ENCODE results near the gene AP4S1.

The AP4S1 gene

DNA sequence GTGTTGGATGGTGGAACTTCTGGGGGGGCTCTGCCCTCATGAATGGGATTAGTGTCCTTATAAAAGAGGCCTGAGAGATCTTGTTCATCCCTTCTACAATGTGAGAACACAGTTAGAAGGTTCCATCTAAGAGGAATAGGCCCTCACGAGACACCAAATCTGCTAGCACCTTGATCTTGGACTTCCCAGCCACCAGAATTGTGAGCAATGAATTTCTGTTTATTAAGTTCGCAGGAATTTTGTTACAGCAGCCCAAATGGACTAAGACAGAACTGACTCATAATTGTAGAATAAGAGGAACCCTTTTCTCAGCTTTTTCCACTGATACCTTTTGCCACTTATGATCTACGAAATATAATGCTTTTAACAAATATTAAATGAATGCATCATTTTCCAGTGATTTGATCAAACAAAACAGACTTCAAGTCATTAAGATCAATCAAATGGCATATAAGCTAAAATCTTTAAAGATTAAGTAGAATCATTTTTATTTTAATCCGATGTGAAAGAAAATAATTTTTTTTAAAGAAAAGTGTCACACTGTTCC lies 113.9 kb downstream of the AP4S1 start:
- DNase-seq: no peak

DNA sequence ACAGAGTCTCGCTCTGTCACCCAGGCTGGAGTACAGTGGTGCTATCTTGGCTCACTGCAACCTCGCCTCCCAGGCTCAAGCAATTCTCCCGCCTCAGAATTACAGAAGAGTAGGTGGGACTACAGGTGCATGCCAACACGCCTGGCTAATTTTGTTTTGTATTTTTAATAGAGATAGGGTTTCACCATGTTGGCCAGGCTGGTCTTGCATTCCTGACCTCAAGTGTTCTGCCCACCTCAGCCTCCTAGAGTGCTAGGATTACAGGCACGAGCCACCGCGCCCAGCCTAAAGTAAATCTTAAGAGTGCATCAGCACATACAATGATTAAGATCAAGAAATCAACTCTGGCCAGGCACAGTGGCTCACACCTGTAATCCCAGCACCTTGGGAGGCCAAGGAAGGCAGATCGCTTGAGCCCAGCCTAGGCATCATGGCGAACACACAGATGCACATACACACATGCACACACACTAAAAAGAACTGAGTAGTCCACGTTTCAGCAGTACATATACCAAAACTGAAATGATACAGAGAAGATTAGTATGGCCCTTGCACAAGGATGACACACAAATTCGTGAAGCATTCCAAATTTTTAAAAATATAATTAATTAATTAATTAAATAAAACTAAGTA lies 117.1 kb downstream of the AP4S1 start:
- DNase-seq: no peak
